Activated gamma-delta T cell (primary cell): ENCODE results near the gene ADCYAP1R1.
"Not testable (repeated sequence)": the region's sequence is repeated elsewhere in the genome, so short reads cannot be mapped to it uniquely, and the experiment has no call there.

Experiments
- DNase-seq: peaks from one replicate; lab custom pipeline; 2025; lab: John Stamatoyannopoulos, UW

Gene ADCYAP1R1

DNA sequence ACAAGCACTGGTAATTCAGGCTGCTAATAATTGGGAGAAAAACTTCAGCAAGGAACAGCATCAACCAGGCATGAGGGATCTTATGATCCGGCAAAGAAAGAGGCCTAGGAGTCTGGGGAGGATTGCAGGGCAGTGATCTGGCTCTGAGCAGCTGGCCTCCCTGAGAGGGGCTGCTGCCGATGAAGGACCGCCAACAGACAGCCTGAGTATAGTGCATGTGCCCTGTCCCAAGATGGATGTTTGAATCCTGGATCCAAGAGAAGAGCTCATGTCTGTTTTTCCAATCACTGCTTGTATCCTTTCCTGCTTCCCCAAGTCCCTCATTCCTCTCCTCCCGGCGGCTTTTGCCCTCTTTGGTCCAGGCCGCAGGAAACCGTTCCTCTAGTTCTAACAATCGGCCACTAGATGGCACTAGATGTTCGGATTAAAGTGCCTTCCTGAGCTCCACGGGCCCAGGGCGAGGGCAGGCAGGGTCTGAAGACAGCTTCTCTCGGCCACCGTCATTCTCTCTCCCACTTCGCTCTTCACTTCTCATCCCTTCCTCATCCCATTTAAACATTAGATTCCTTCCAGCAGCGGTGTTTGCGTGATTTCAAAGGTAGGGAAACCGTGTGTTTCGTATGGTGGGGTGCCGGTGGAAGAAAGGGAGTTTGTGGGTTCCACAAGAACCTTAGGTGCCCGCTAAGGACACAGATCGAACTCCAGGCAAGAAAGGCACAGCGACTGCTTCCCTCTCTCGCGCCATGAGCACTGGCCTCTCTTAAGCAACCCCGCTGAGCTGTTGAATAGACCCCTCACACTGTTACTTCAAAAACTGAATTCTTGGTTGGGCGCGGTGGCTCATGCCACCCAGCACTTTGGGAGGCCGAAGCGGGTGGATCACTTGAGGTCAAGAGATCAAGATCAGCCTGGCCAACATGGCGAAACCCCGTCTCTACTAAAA, 82.4 kb downstream of the ADCYAP1R1 start:
- DNase-seq = no peak

DNA sequence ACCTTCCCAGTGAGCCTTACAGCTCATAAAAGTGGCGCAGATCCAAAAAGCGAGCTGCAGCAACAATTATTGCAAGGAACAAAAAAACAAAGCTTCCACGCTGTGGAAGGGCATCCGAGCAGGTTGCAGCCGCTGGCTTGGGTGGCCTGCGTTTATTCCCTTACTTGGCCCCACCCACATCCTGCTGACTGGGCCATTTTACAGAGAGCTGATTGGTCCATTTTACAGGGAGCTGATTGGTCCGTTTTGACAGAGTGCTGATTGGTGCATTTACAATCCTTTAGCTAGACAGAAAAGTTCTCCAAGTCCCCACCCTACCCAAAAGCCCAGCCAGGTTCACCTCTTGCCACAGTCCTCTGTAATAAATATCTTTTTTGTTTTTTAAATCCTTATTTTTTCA, 85.1 kb downstream of the ADCYAP1R1 start:
- no peak for DNase-seq

DNA sequence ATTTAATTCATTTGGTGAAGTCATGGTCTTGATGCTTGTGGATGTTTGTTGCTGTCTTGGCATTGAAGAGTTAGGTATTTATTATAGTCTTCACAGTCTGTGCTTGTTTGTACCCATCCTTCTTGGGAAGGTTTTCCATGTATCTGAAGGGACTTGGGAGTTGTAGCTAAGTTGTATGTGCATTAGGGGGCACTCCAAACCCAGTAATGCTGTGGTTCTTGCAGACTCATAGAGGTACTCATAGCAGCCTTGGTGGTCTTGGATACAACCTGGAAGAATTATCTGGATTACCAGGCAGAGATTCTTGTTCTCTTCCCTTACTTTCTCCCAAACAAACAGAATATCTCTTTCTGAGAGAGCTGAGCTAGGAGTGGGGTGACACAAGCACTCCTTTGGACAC, 93.2 kb downstream of the ADCYAP1R1 start:
- DNase-seq = no peak

DNA sequence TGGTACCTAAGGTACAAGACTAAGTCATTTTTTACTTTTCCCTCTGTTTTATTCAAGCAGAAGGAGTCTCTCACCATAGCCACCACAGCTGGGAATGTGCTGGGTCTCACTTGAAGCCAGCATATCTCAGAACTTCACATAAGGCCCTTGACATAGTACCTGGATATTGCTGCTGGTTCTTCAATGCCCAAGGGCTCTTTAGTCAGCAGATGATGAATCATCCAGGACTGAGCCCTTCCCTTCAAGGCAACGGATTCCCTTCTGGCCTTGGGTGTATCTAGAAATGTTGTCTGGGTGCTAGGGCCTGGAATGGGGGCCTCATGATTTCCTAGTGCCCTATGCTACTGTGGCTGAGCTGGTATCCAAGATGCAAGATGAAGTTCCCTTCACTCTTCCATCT, 93.9 kb downstream of the ADCYAP1R1 start:
- DNase-seq = no peak

DNA sequence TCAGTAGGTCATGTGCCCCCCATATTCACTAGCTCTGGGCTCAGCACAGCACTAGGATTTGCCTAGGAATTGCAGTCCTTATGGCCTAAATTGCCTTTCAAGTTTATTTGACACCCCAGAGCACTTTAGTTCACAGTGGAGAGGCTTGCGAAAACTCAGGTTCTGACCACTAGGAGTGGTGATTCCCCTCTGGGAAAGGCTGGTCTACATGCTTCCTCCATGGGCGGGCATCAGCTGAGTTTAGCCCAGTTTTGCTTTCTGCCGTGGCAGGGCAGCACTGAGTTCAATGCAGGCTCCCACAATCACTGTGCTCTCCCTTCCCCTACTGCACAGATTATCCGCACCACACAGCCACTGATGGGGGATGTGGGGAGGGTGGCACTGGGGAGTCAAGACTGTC, 94.4 kb downstream of the ADCYAP1R1 start:
- no peak for DNase-seq

DNA sequence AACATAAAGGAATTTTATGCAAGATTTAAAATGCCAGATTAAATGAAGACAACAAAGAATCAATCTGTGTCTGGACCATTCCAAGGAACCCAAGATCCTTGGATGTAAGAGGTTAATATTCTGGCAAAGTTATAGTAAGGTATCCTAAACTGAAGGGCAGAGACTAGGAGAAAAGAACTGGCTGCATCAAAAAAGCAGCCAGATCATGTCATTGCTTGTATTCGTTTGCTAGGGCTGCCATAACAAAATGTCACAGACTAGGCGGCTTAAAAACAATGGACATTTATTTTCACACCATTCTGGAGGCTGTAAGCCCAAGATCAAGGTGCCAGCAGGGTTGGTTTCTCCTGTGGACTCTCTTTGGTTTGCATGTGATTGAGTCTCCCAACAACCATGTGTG, 99.7 kb downstream of the ADCYAP1R1 start:
- no peak for DNase-seq

DNA sequence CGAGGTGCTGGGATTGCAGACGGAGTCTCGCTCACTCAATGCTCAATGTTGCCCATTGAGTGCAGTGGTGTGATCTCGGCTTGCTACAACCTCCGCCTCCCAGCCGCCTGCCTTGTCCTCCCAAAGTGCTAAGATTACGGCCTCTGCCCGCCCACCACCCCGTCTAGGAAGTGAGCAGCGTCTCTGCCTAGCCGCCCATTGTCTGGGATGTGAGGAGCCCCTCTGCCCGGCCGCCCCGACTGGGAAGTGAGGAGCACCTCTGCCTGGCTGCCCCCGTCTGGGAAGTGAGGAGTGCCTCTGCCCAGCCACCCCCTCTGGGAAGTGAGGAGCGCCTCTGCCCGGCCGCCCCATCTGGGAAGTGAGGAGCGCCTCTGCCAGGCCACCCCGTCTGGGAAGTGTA, 101.2 kb downstream of the ADCYAP1R1 start:
- DNase-seq = not testable (repeated sequence)

DNA sequence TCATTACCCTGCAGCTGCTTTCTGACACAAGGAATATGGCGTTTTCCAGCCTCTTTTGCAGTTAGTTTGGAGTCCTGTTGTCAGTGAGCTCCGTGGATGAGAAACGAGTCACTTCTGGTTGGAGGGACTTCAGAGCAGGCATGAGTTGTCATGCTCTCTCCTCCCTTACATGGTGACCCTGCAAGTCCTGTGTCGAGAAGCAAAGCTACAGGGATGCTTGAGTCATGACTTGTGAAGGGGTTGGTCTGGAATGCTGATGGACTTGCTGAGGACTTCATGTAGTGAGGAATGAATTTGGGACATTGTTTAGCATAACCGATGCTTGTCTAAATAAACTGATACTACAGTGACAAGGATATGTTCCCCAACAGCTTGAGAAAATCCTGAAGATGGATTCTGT, 108.8 kb downstream of the ADCYAP1R1 start:
- no peak for DNase-seq
